ENCODE results near the gene COL27A1.

GRCh38 chr9:114207034-114207810 lies 51.9 kb downstream of the COL27A1 start:
- TF ChIP-seq CTCF (conservative IDR thresholded peaks at IDR 0.05; ENCODE audit: low read depth, low read length) (no peak), EZH2 (IDR thresholded peaks at IDR 0.05; ENCODE audit: borderline replicate concordance, low read depth, low read length, poor library complexity, severe bottlenecking) (no peak)

All from A673 (cell line).